Calu3 (cell line): ENCODE measurements around the gene ZNF750. TPM values are rescaled to one million over a fixed set of nuclear protein-coding genes. Genes with fewer than 3 reads are reported as not detected.

ENCODE experiments used
- BruUV-seq: library from RNA; stranded (reverse); fragments of 400-500 nt; replicated peaks from 2 replicates; lab custom pipeline; 2021; lab: Mats Ljungman, UMichigan
- CTCF ChIA-PET: fragments of 300-600 bp; sonication (Branson Sonifier 250); formaldehyde crosslinking; loops from one replicate; lab custom pipeline; 2022; ENCODE audit warnings: antibody characterized with exemption; lab: Charles Lee
- DNase-seq: peaks from one replicate; pipeline ENCODE4 v3.0.0; 2022
- H3K27ac Mint-ChIP-seq: one replicate; pipeline ENCODE4 v1.8.0; 2022; ENCODE audit warnings: mixed read lengths; ENCODE audit not compliant: unreplicated experiment
- H3K27me3 Mint-ChIP-seq: one replicate; pipeline ENCODE4 v1.8.0; 2022; ENCODE audit warnings: mixed read lengths; ENCODE audit not compliant: unreplicated experiment
- H3K36me3 Mint-ChIP-seq: one replicate; pipeline ENCODE4 v1.8.0; 2022; ENCODE audit warnings: mild to moderate bottlenecking, moderate library complexity, mixed read lengths; ENCODE audit not compliant: insufficient read depth, unreplicated experiment
- H3K4me1 Mint-ChIP-seq: one replicate; pipeline ENCODE4 v1.8.0; 2022; ENCODE audit warnings: mild to moderate bottlenecking, low read depth, mixed read lengths; ENCODE audit not compliant: unreplicated experiment
- H3K4me3 Mint-ChIP-seq: one replicate; pipeline ENCODE4 v1.8.0; 2022; ENCODE audit warnings: mild to moderate bottlenecking, low read depth, moderate library complexity, mixed read lengths; ENCODE audit not compliant: unreplicated experiment
- H3K9me3 Mint-ChIP-seq: one replicate; pipeline ENCODE4 v1.8.0; 2022; ENCODE audit warnings: low read depth, mixed read lengths; ENCODE audit not compliant: unreplicated experiment
- intact Hi-C: fragments of 100-400 bp; cut with micrococcal nuclease; formaldehyde crosslinking; loops from one replicate; pipeline ENCODE4 v1.10.0; 2022; ENCODE audit not compliant: unreplicated experiment
- total RNA-seq: library from RNA; stranded (reverse); gene quantifications from 2 replicates; pipeline ENCODE4 v1.2.3, GENCODE V29; 2022
- TF ChIP-seq, protein P1 (sequence below): fragments of 200-600 bp; IDR thresholded peaks from one replicate; pipeline ENCODE4 v1.8.0; 2022; ENCODE audit warnings: antibody characterized with exemption; ENCODE audit not compliant: unreplicated experiment

Gene ZNF750
- total RNA-seq, 1 experiment from 2014 or later = not detected

DNA sequence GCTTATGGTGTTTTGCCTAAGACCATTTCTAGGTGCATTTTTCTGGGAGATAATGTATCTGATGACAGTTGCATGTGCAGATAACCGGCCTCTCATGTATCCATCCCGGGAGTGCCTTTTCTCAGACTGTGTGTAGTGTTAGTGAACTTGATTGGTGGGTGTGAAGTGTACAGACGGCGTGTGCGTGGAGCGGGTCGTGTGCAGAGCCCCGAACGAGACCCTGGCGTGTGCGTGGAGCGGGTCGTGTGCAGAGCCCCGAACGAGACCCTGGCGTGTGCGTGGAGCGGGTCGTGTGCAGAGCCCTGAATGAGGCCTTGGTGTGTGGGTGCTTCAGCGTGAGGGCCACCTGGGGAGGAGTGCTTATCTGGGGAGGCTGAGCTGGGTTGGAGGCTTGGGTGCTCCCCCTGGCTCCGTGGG, 28.9 kb upstream of the ZNF750 start:
- DNase-seq = no peak
- no TSS peak for BruUV-seq
- Mint-ChIP-seq H3K36me3 (peaks cover 13% of the 10 kb centered on the region), H3K4me1 (no peaks in the 10 kb centered on the region), H3K27me3 (no peaks in the 10 kb centered on the region), H3K9me3 (no peaks in the 10 kb centered on the region), H3K27ac (no peak overlapping the region), H3K4me3 (no peak overlapping the region)
- intact Hi-C loops = no loop called here
- CTCF ChIA-PET = no interaction called here
- TF ChIP-seq, protein P1, sequence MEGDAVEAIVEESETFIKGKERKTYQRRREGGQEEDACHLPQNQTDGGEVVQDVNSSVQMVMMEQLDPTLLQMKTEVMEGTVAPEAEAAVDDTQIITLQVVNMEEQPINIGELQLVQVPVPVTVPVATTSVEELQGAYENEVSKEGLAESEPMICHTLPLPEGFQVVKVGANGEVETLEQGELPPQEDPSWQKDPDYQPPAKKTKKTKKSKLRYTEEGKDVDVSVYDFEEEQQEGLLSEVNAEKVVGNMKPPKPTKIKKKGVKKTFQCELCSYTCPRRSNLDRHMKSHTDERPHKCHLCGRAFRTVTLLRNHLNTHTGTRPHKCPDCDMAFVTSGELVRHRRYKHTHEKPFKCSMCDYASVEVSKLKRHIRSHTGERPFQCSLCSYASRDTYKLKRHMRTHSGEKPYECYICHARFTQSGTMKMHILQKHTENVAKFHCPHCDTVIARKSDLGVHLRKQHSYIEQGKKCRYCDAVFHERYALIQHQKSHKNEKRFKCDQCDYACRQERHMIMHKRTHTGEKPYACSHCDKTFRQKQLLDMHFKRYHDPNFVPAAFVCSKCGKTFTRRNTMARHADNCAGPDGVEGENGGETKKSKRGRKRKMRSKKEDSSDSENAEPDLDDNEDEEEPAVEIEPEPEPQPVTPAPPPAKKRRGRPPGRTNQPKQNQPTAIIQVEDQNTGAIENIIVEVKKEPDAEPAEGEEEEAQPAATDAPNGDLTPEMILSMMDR = no peak

DNA sequence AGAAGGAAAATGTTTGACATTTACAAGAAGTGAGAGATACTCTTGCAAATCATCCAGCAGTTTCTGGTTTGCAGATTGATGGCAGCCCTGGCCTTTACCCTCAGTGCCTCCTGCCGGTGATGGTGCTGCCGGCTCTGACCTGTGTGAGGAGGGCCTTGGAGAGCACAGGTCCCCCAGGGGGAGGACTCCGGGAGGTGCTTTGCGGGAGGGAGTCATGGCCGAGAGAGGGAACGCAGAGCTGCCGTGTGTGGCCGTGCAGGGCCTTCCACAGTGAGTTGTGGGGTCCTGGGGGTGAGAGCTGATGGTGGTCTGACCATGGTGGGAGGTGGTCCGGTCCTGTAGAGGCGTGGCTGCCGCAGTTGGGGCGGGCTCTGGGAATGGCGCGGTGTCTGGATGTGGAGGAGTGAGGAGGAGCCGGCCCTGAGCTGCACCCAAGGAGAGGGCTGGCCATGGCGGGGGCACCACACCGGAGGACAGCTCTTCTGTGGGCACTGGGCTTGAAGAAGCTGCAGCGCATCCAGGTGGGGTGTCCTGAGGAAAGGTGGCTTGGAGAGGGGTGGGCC, 28.0 kb upstream of the ZNF750 start:
- no TSS peak for BruUV-seq
- Mint-ChIP-seq H3K27me3 (no peaks in the 10 kb centered on the region), H3K27ac (no peak overlapping the region), H3K9me3 (no peaks in the 10 kb centered on the region), H3K4me3 (no peak overlapping the region), H3K4me1 (no peaks in the 10 kb centered on the region), H3K36me3 (peaks cover 8% of the 10 kb centered on the region)
- TF ChIP-seq, protein P1 = no peak
- intact Hi-C loops = no loop called here
- no peak for DNase-seq
- CTCF ChIA-PET = no interaction called here

DNA sequence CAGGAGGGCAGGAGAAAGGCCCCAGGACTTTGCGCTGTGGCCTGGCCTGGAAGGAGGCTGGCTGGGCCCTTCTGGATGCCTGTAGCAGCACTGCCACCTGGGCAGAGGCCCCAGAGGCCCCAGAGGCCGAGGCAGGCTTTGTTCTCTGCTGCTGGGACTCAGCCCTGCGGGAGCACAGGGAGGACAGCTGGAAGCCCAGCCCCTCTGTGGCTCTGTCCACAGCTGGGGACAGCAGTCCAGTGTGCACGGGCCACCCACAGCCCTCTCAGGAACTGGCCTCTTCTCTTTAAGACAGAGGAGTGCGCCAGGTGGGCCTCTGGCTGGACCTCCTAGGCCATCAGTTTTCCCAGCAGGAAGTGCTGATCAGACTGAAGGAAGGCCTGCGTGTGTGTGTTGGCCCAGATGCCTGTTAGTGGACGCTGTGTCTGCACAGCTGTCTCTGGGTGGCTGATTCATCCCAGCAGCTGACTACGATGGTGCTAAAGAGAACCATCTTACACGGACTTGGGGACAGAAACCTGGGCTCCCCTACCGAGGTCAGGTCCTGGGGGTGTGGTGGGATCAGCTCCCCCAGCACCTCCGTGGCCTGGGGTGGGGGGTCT, 26.9 kb upstream of the ZNF750 start:
- CTCF ChIA-PET = no interaction called here
- TF ChIP-seq, protein P1 = no peak
- no peak for DNase-seq
- H3K27me3 Mint-ChIP-seq = no peaks in the 10 kb centered on the region
- H3K36me3 Mint-ChIP-seq = peaks cover 8% of the 10 kb centered on the region
- no TSS peak for BruUV-seq
- no peak overlapping the region for H3K27ac Mint-ChIP-seq
- no peaks in the 10 kb centered on the region for H3K9me3 Mint-ChIP-seq
- H3K4me1 Mint-ChIP-seq = no peaks in the 10 kb centered on the region
- no peak overlapping the region for H3K4me3 Mint-ChIP-seq
- intact Hi-C loops = no loop called here

DNA sequence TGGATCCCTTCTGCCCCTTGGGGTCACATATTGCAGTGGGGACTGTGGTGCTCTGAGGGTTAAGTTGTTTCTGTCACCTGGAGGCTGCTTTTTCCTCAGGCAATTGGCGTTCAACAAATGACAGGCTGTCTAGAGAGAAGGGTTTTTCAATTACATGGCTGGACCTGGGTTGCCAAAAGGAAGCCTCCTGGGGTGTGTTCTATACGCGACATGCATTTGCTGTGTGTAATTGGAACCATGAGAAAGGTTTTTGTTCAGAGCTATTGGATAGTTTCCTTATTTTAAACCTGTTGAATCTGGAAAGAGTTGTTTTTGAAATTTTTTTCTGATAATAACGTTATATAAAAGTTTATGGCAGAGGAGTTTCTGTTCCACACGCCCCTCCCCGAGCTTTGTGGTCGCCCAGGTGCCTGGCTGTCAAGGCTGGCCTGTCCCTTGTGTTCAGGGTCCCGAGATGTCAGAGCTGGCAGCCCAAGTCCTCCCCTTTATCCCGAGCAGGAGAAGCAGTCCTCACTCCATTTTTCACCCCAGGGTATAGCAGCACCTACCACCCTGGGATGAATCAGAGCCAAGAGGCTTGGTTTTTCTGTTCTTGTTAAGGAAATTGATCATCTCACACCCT, 26.1 kb upstream of the ZNF750 start:
- CTCF ChIA-PET = interaction anchor here (0.6 kb wide), 1 partner anchor 9 kb away, joined by 3 read pairs; no protein-coding TSS in a partner anchor
- H3K4me1 Mint-ChIP-seq = no peaks in the 10 kb centered on the region
- DNase-seq = no peak
- H3K36me3 Mint-ChIP-seq = peaks cover 8% of the 10 kb centered on the region
- H3K27ac Mint-ChIP-seq = no peak overlapping the region
- TF ChIP-seq, protein P1 = no peak
- no peaks in the 10 kb centered on the region for H3K27me3 Mint-ChIP-seq
- no peaks in the 10 kb centered on the region for H3K9me3 Mint-ChIP-seq
- no TSS peak for BruUV-seq
- no peak overlapping the region for H3K4me3 Mint-ChIP-seq
- intact Hi-C loops = no loop called here
